ENCODE results near the gene RGS7. TPM values are rescaled to one million over a fixed set of nuclear protein-coding genes. Genes with fewer than 3 reads are reported as not detected.

RGS7 gene
- total RNA-seq, 1 donor from 2014 or later, result 16.0 TPM

GRCh38 chr1:241332987-241333386 lies 24.0 kb downstream of the RGS7 start:
- Mint-ChIP-seq H3K4me3 (ENCODE audit: unreplicated experiment) (no peak overlapping the region), H3K36me3 (ENCODE audit: unreplicated experiment) (no peaks in the 10 kb centered on the region), H3K27ac (ENCODE audit: unreplicated experiment) (no peak overlapping the region), H3K4me1 (ENCODE audit: low read depth, unreplicated experiment) (peaks cover 16% of the 10 kb centered on the region), H3K27me3 (ENCODE audit: unreplicated experiment) (no peaks in the 10 kb centered on the region), H3K9me3 (ENCODE audit: unreplicated experiment) (no peaks in the 10 kb centered on the region)
- DNase-seq, result no peak
- no peak for TF ChIP-seq CTCF (IDR thresholded peaks at IDR 0.05; ENCODE audit: partially characterized antibody, unreplicated experiment)

GRCh38 chr1:241332037-241332409 lies 25.0 kb downstream of the RGS7 start:
- peak overlapping the region; percentile 52 for H3K27ac Mint-ChIP-seq (ENCODE audit: unreplicated experiment)

GRCh38 chr1:241331328-241332036 lies 25.5 kb downstream of the RGS7 start:
- no peaks in the 10 kb centered on the region for H3K27me3 Mint-ChIP-seq (ENCODE audit: unreplicated experiment)
- H3K9me3 Mint-ChIP-seq (ENCODE audit: unreplicated experiment), result no peaks in the 10 kb centered on the region
- H3K4me1 Mint-ChIP-seq (ENCODE audit: low read depth, unreplicated experiment), result peaks cover 16% of the 10 kb centered on the region
- no peak for TF ChIP-seq CTCF (IDR thresholded peaks at IDR 0.05; ENCODE audit: partially characterized antibody, unreplicated experiment)
- no peak for DNase-seq
- no peaks in the 10 kb centered on the region for H3K36me3 Mint-ChIP-seq (ENCODE audit: unreplicated experiment)
- peak overlapping the region; percentile 52 for H3K27ac Mint-ChIP-seq (ENCODE audit: unreplicated experiment)
- H3K4me3 Mint-ChIP-seq (ENCODE audit: unreplicated experiment), result peak overlapping the region; percentile 39

More at GRCh38 chr1:241332037-241332409, 25.0 kb downstream of the RGS7 start:
- peak overlapping the region; percentile 39 for H3K4me3 Mint-ChIP-seq (ENCODE audit: unreplicated experiment)
- no peaks in the 10 kb centered on the region for H3K27me3 Mint-ChIP-seq (ENCODE audit: unreplicated experiment)
- H3K9me3 Mint-ChIP-seq (ENCODE audit: unreplicated experiment), result no peaks in the 10 kb centered on the region
- TF ChIP-seq CTCF (IDR thresholded peaks at IDR 0.05; ENCODE audit: partially characterized antibody, unreplicated experiment), result no peak
- H3K36me3 Mint-ChIP-seq (ENCODE audit: unreplicated experiment), result no peaks in the 10 kb centered on the region
- H3K4me1 Mint-ChIP-seq (ENCODE audit: low read depth, unreplicated experiment), result peaks cover 16% of the 10 kb centered on the region
- no peak for DNase-seq

- Mint-ChIP-seq H3K27me3 (ENCODE audit: unreplicated experiment) (no peaks in the 10 kb centered on the region), H3K4me1 (ENCODE audit: low read depth, unreplicated experiment) (peaks cover 17% of the 10 kb centered on the region), H3K4me3 (ENCODE audit: unreplicated experiment) (no peak overlapping the region), H3K36me3 (ENCODE audit: unreplicated experiment) (no peaks in the 10 kb centered on the region), H3K9me3 (ENCODE audit: unreplicated experiment) (no peaks in the 10 kb centered on the region), H3K27ac (ENCODE audit: unreplicated experiment) (no peak overlapping the region)
- no peak for DNase-seq
- no peak for TF ChIP-seq CTCF (IDR thresholded peaks at IDR 0.05; ENCODE audit: partially characterized antibody, unreplicated experiment)
These were observed 26.2 kb downstream of the RGS7 start for GRCh38 chr1:241330619-241331327.

GRCh38 chr1:241325456-241325855 lies 31.5 kb downstream of the RGS7 start:
- Mint-ChIP-seq H3K4me3 (ENCODE audit: unreplicated experiment) (no peak overlapping the region), H3K36me3 (ENCODE audit: unreplicated experiment) (no peaks in the 10 kb centered on the region), H3K27me3 (ENCODE audit: unreplicated experiment) (no peaks in the 10 kb centered on the region), H3K4me1 (ENCODE audit: low read depth, unreplicated experiment) (peaks cover 15% of the 10 kb centered on the region), H3K9me3 (ENCODE audit: unreplicated experiment) (no peaks in the 10 kb centered on the region), H3K27ac (ENCODE audit: unreplicated experiment) (no peak overlapping the region)
- no peak for TF ChIP-seq CTCF (IDR thresholded peaks at IDR 0.05; ENCODE audit: partially characterized antibody, unreplicated experiment)
- no peak for DNase-seq
